Progenitor cell of endocrine pancreas (in vitro differentiated cells): ENCODE measurements around the gene CCDC102A. TPM values are rescaled to one million over a fixed set of nuclear protein-coding genes. Genes with fewer than 3 reads are reported as not detected.

ENCODE experiments used
- DNase-seq: peaks from one replicate; pipeline ENCODE4 v3.0.0; 2021; ENCODE audit warnings: low spot score; ENCODE audit not compliant: unreplicated experiment
- H3K27ac Mint-ChIP-seq: 2 replicates; pipeline ENCODE4 v1.8.0; 2021; ENCODE audit warnings: mild to moderate bottlenecking, moderate library complexity, mixed read lengths
- H3K27me3 Mint-ChIP-seq: 2 replicates; pipeline ENCODE4 v1.8.0; 2021; ENCODE audit warnings: mixed read lengths
- H3K36me3 Mint-ChIP-seq: 2 replicates; pipeline ENCODE4 v1.8.0; 2022; ENCODE audit warnings: mixed read lengths; ENCODE audit not compliant: insufficient read depth
- H3K4me1 Mint-ChIP-seq: 2 replicates; pipeline ENCODE4 v1.8.0; 2021; ENCODE audit warnings: low read depth, mixed read lengths
- H3K4me3 Mint-ChIP-seq: 2 replicates; pipeline ENCODE4 v1.8.0; 2021; ENCODE audit warnings: low read depth, mild to moderate bottlenecking, moderate library complexity, mixed read lengths
- H3K9me3 Mint-ChIP-seq: 2 replicates; pipeline ENCODE4 v1.8.0; 2021; ENCODE audit warnings: low read depth, mixed read lengths
- total RNA-seq: library from RNA; stranded (reverse); gene quantifications from 2 replicates; pipeline ENCODE4 v1.2.1, GENCODE V29; 2021
- TF ChIP-seq, protein P1 (sequence below): fragments of 200-600 bp; sonication (generic); IDR thresholded peaks from one replicate; pipeline ENCODE4 v1.5.0; 2021; ENCODE audit warnings: antibody characterized with exemption, mild to moderate bottlenecking; ENCODE audit not compliant: unreplicated experiment

The CCDC102A gene
- total RNA-seq, 1 donor from 2014 or later = 15.6 TPM

DNA sequence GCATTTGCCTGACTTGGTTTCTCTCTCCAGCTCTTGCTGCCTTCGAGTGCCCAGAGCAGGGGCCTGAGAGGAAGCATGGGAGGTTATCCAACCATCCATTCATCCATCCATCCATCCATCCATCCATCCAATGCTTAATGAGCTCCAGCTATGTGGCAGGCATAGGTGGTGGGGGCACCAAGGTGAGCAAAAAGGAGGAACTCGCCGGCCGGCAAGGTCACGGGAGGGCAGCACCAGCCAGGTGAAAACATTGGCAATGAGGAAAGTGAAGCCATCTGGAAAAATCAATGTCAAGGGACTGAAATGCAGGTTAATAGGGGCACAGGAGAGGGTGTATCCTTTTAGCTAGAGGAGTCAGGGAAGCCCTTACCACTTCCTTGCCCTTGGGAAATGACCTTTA, 31.9 kb downstream of the CCDC102A start:
- H3K36me3 Mint-ChIP-seq = no peaks in the 10 kb centered on the region
- no peak overlapping the region for H3K27ac Mint-ChIP-seq
- H3K4me3 Mint-ChIP-seq = no peak overlapping the region
- H3K9me3 Mint-ChIP-seq = no peaks in the 10 kb centered on the region
- DNase-seq = no peak
- peaks cover 30% of the 10 kb centered on the region for H3K27me3 Mint-ChIP-seq
- peaks cover 31% of the 10 kb centered on the region for H3K4me1 Mint-ChIP-seq
- TF ChIP-seq, protein P1, sequence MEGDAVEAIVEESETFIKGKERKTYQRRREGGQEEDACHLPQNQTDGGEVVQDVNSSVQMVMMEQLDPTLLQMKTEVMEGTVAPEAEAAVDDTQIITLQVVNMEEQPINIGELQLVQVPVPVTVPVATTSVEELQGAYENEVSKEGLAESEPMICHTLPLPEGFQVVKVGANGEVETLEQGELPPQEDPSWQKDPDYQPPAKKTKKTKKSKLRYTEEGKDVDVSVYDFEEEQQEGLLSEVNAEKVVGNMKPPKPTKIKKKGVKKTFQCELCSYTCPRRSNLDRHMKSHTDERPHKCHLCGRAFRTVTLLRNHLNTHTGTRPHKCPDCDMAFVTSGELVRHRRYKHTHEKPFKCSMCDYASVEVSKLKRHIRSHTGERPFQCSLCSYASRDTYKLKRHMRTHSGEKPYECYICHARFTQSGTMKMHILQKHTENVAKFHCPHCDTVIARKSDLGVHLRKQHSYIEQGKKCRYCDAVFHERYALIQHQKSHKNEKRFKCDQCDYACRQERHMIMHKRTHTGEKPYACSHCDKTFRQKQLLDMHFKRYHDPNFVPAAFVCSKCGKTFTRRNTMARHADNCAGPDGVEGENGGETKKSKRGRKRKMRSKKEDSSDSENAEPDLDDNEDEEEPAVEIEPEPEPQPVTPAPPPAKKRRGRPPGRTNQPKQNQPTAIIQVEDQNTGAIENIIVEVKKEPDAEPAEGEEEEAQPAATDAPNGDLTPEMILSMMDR = no peak

DNA sequence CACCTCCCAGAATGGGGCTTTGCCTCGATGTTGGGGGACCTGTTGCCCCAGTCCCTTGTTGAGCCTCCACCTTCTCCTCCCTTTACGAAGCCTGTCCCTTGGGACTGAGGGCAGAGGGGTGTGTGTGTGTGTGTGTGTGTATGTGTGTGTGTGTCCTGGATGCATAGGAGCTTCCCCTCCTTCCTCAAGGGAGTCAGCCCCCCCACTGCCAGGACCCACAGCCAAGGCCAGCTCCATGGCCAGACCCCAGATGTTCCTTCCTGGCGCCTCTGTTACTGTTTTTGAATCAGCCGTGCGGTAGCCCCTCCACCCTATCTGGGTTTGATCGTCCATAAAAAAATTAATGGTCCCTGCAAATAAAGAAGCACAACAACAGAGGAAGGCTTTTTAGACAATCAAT, 32.4 kb downstream of the CCDC102A start:
- no peak for DNase-seq
- TF ChIP-seq, protein P1 = no peak
- no peak overlapping the region for H3K4me3 Mint-ChIP-seq
- no peaks in the 10 kb centered on the region for H3K9me3 Mint-ChIP-seq
- no peaks in the 10 kb centered on the region for H3K36me3 Mint-ChIP-seq
- peaks cover 33% of the 10 kb centered on the region for H3K27me3 Mint-ChIP-seq
- no peak overlapping the region for H3K27ac Mint-ChIP-seq
- peaks cover 31% of the 10 kb centered on the region for H3K4me1 Mint-ChIP-seq

DNA sequence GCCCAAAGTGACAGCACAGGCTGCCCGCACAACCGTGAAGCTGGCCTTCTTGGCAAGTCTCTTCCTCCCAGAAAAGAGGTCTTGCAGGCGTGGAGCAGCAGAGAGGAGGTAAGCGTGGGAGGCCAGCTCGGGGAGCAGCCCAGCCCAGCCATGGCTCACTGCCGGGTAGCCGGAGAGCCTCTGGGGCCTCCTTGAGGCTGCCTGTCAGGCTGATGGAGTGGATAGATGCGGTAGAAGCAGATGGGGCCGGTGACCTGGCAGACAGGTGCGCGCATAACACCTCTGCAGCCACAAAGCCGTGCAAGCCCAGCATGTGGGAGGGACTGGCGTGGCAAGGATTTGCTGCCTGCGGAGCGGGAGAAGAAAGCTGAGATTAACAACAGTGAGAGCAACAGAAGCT, 33.0 kb downstream of the CCDC102A start:
- H3K27me3 Mint-ChIP-seq = peaks cover 37% of the 10 kb centered on the region
- H3K4me1 Mint-ChIP-seq = peaks cover 30% of the 10 kb centered on the region
- H3K27ac Mint-ChIP-seq = no peak overlapping the region
- DNase-seq = no peak
- no peaks in the 10 kb centered on the region for H3K9me3 Mint-ChIP-seq
- H3K4me3 Mint-ChIP-seq = no peak overlapping the region
- TF ChIP-seq, protein P1 = no peak
- no peaks in the 10 kb centered on the region for H3K36me3 Mint-ChIP-seq

DNA sequence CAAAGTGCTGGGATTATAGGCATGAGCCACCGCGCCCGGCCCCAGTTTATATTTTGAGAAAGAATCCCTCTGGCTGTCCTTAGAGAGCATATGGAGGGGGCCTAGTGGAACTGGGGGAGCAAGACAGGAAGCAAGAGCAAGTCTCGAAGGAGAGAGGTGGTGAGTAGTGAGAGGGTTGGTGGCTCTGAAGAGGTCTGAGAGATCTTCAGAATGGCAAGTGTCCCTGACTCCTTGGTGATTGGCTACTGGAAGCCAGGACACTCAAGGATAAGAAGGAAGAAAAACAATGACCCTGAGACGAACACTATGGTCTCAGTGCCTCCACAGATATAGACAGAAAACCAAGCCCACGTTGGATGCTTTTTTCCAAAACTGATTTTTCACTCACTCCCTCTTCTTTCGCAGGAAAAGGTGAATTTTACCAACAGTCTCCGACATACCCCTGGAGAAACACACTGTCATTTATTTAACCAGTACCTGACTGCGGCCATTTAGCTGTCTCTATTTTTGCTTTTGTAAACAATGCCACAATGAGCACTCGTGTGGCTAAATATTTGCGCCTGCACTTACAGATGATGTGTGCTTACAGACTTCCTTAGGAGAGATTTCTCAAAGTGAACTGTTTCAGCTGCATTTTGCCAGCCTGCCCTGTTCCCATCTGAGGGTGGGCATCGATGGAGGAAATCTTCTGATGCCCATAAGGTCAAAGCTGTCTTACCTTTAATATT, 34.2 kb downstream of the CCDC102A start:
- no peak overlapping the region for H3K27ac Mint-ChIP-seq
- no peak overlapping the region for H3K4me3 Mint-ChIP-seq
- TF ChIP-seq, protein P1 = no peak
- H3K27me3 Mint-ChIP-seq = peaks cover 37% of the 10 kb centered on the region
- DNase-seq = no peak
- no peaks in the 10 kb centered on the region for H3K36me3 Mint-ChIP-seq
- H3K9me3 Mint-ChIP-seq = no peaks in the 10 kb centered on the region
- H3K4me1 Mint-ChIP-seq = peaks cover 28% of the 10 kb centered on the region

DNA sequence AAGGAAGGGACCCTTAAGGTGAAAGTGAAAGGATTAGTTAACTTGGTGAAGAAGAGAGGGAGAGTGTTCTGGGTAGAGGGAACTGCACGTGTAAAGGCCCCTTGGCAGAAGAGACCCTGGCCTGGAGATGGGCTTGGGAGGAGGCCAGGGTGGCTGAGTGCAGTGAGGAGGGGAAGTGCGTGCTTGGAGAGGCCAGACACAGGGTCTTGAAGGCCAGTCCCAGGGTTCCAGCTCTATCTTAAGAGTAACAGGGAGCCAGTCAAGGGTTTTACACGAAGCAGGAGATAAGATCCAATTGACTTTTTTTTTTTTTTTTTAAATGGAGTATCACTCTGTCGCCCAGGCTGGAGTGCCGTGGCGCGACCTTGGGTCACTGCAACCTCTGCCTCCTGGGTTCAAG, 34.9 kb downstream of the CCDC102A start:
- TF ChIP-seq, protein P1 = no peak
- Mint-ChIP-seq H3K27ac (no peak overlapping the region), H3K9me3 (no peaks in the 10 kb centered on the region), H3K27me3 (peaks cover 31% of the 10 kb centered on the region), H3K36me3 (no peaks in the 10 kb centered on the region), H3K4me3 (no peak overlapping the region), H3K4me1 (peaks cover 26% of the 10 kb centered on the region)
- DNase-seq = no peak
